HepG2 (cell line): ENCODE measurements around the gene ACVR1B. TPM values are rescaled to one million over a fixed set of nuclear protein-coding genes. Genes with fewer than 3 reads are reported as not detected.
A peak's percentile ranks its signal among the peaks of the same experiment; 100 is the strongest.

Source experiments
- DPF2 ChIP-seq: sonication (generic); formaldehyde crosslinking; IDR thresholded peaks from 2 replicates; pipeline ENCODE4 v1.4.0; 2020; ENCODE audit warnings: mild to moderate bottlenecking, low read depth, missing genetic modification reagents, borderline replicate concordance
- DR1 ChIP-seq: sonication (generic); formaldehyde crosslinking; IDR thresholded peaks from 2 replicates; pipeline ENCODE4 v1.8.0; 2021; ENCODE audit warnings: mild to moderate bottlenecking, missing genetic modification reagents, inconsistent platforms
- KAT8 ChIP-seq: IDR thresholded peaks from 2 replicates; pipeline ENCODE4 v1.6.1; 2016; ENCODE audit warnings: missing genetic modification reagents, missing compliant biosample characterization
- MED1 ChIP-seq: sonication (generic); formaldehyde crosslinking; IDR thresholded peaks from 2 replicates; pipeline ENCODE4 v1.4.0; 2020; ENCODE audit warnings: missing genetic modification reagents
- MXD1 ChIP-seq: sonication (generic); formaldehyde crosslinking; IDR thresholded peaks from 2 replicates; pipeline ENCODE4 v1.4.0; 2020; ENCODE audit warnings: mild to moderate bottlenecking, missing genetic modification reagents
- NFIB ChIP-seq: sonication (generic); formaldehyde crosslinking; IDR thresholded peaks from 2 replicates; pipeline ENCODE4 v1.9.0; 2021; ENCODE audit warnings: missing genetic modification reagents, mild to moderate bottlenecking, borderline replicate concordance
- NR3C1 ChIP-seq: sonication (generic); formaldehyde crosslinking; IDR thresholded peaks from 2 replicates; pipeline ENCODE4 v1.4.0; 2020; ENCODE audit warnings: missing genetic modification reagents
- PHF8 ChIP-seq: sonication (generic); formaldehyde crosslinking; IDR thresholded peaks from 2 replicates; pipeline ENCODE4 v1.5.0; 2020; ENCODE audit warnings: missing genetic modification reagents
- SMAD1 ChIP-seq: sonication (generic); formaldehyde crosslinking; IDR thresholded peaks from 2 replicates; pipeline ENCODE4 v1.4.0; 2020; ENCODE audit warnings: missing genetic modification reagents, low read depth, mild to moderate bottlenecking, borderline replicate concordance
- SMC3 ChIP-seq: IDR thresholded peaks from 2 replicates; pipeline ENCODE4 v1.6.1; 2011; ENCODE audit warnings: low read length, improper control_type of control experiment
- SP4 ChIP-seq: sonication (generic); formaldehyde crosslinking; IDR thresholded peaks from 2 replicates; pipeline ENCODE4 v1.8.1; 2023; ENCODE audit warnings: mild to moderate bottlenecking, missing genetic modification reagents
- TEAD3 ChIP-seq: optimal IDR thresholded peaks from 2 replicates; pipeline ENCODE3; 2016; ENCODE audit warnings: borderline replicate concordance
- ZBTB38 ChIP-seq: sonication (generic); formaldehyde crosslinking; IDR thresholded peaks from 2 replicates; pipeline ENCODE4 v1.5.1; 2020; ENCODE audit warnings: mild to moderate bottlenecking, missing genetic modification reagents
- ZFP90 ChIP-seq: sonication (generic); formaldehyde crosslinking; IDR thresholded peaks from 2 replicates; pipeline ENCODE4 v1.8.0; 2022; ENCODE audit warnings: missing genetic modification reagents, mild to moderate bottlenecking, inconsistent platforms, borderline replicate concordance
- ZNF225 ChIP-seq: sonication (generic); formaldehyde crosslinking; IDR thresholded peaks from 2 replicates; pipeline ENCODE4 v1.4.0; 2020; ENCODE audit warnings: mild to moderate bottlenecking, missing genetic modification reagents
- ZNF292 ChIP-seq: sonication (generic); formaldehyde crosslinking; IDR thresholded peaks from 2 replicates; pipeline ENCODE4 v1.8.1; 2022; ENCODE audit warnings: mild to moderate bottlenecking, low read depth, missing genetic modification reagents, borderline replicate concordance
- ZNF335 ChIP-seq: sonication (generic); formaldehyde crosslinking; IDR thresholded peaks from 2 replicates; pipeline ENCODE4 v1.4.0; 2020; ENCODE audit warnings: missing genetic modification reagents
- ZNF354B ChIP-seq: sonication (generic); formaldehyde crosslinking; IDR thresholded peaks from 2 replicates; pipeline ENCODE4 v1.8.0; 2022; ENCODE audit warnings: mild to moderate bottlenecking, missing genetic modification reagents
- ZNF432 ChIP-seq: sonication (generic); formaldehyde crosslinking; IDR thresholded peaks from 2 replicates; pipeline ENCODE4 v1.5.0; 2020; ENCODE audit warnings: missing genetic modification reagents, mild to moderate bottlenecking, borderline replicate concordance
- ZNF441 ChIP-seq: sonication (generic); formaldehyde crosslinking; IDR thresholded peaks from 2 replicates; pipeline ENCODE4 v1.7.0; 2021; ENCODE audit warnings: missing genetic modification reagents, borderline replicate concordance
- ZNF546 ChIP-seq: sonication (generic); formaldehyde crosslinking; conservative IDR thresholded peaks from 2 replicates; pipeline ENCODE4 v1.8.1; 2023; ENCODE audit warnings: mild to moderate bottlenecking, missing genetic modification reagents
- ZNF574 ChIP-seq: sonication (generic); formaldehyde crosslinking; IDR thresholded peaks from 2 replicates; pipeline ENCODE4 v1.4.0; 2020; ENCODE audit warnings: missing genetic modification reagents
- ZNF780A ChIP-seq: sonication (generic); formaldehyde crosslinking; IDR thresholded peaks from 2 replicates; pipeline ENCODE4 v1.8.0; 2022; ENCODE audit warnings: mild to moderate bottlenecking, missing genetic modification reagents, moderate library complexity
- ZNF879 ChIP-seq: sonication (generic); formaldehyde crosslinking; IDR thresholded peaks from 2 replicates; pipeline ENCODE4 v1.8.1; 2023; ENCODE audit warnings: missing genetic modification reagents
- polyA plus RNA-seq, 8 experiments: library from polyadenylated mRNA; depleted of rRNA in 3 of 8; stranded (reverse) in 7 of 8; unstranded in 1 of 8; fragments of >200 nt; fragmentation: Illumina TruSeq in 4 of 8; extraction: Trizol in 4 of 8; gene quantifications; 2 replicates each; pipeline versions ENCODE4 v1.2.1 to v1.2.3, GENCODE V29; 2011 to 2016; ENCODE audit warnings: low read depth in 4 of 8, missing spikeins in 1 of 8, mixed read lengths in 1 of 8; ENCODE audit not compliant: insufficient read depth in 1 of 8
- total RNA-seq, 5 experiments: library from RNA; depleted of rRNA; stranded (reverse); fragments of >200 nt; fragmentation: Illumina TruSeq; extraction: Trizol; gene quantifications; 2 replicates each; pipeline ENCODE4 v1.2.3, GENCODE V29; 2016; ENCODE audit warnings: low read depth in 1 of 5

Gene ACVR1B
- total and polyA plus RNA-seq, 2 of the 13 experiments (the other 11 are each of a cell fraction or from before 2014, with no cell fraction given), result 8.9 to 12.1 TPM

GRCh38 chr12:52010152-52010622 is 58.7 kb downstream of the ACVR1B start (continued):
- TF ChIP-seq ZBTB38 (CRISPR knock-in tag), result no peak
- TF ChIP-seq SP4 (CRISPR knock-in tag), result peak; percentile 53; the same call in 1 of the 2 replicates
- peak; percentile 22; the same call in 1 of the 2 replicates for TF ChIP-seq KAT8
- 0 out of 2 replicates have a peak, but pooled peaks have one; percentile 30 for TF ChIP-seq ZNF546 (CRISPR knock-in tag)
- TF ChIP-seq ZNF432 (CRISPR knock-in tag), result no peak
- TF ChIP-seq ZNF335 (CRISPR knock-in tag), result peak; percentile 31; the same call in 1 of the 2 replicates
- 0 out of 2 replicates have a peak, but pooled peaks have one; percentile 15 for TF ChIP-seq ZNF354B
- TF ChIP-seq ZNF780A (CRISPR knock-in tag), result no peak
- TF ChIP-seq DR1, result 0 out of 2 replicates have a peak, but pooled peaks have one; percentile 8
- TF ChIP-seq SMAD1 (CRISPR knock-in tag), result no peak
- TF ChIP-seq ZFP90 (CRISPR knock-in tag), result no peak
- TF ChIP-seq DPF2, result 0 out of 2 replicates have a peak, but pooled peaks have one; percentile 17
- no peak for TF ChIP-seq SMC3
- peak; percentile 50 for TF ChIP-seq TEAD3 (CRISPR knock-in tag)
- 0 out of 2 replicates have a peak, but pooled peaks have one; percentile 6 for TF ChIP-seq MED1 (CRISPR knock-in tag)
- peak; percentile 38; the same call in 1 of the 2 replicates for TF ChIP-seq ZNF574 (CRISPR knock-in tag)
- TF ChIP-seq MXD1 (CRISPR knock-in tag), result no peak
- no peak for TF ChIP-seq ZNF292
- no peak for TF ChIP-seq ZNF225 (CRISPR knock-in tag)
- no peak for TF ChIP-seq NFIB
- no peak for TF ChIP-seq NR3C1 (CRISPR knock-in tag)
- no peak for TF ChIP-seq ZNF441 (CRISPR knock-in tag)
- peak; percentile 38; the same call in 1 of the 2 replicates for TF ChIP-seq PHF8 (CRISPR knock-in tag)
- 0 out of 2 replicates have a peak, but pooled peaks have one; percentile 23 for TF ChIP-seq ZNF879
